Ishikawa (cell line): Measurements from ENCODE around the gene ALAS1.

Experiments
- CEBPB ChIP-seq: IDR thresholded peaks from 2 replicates; pipeline ENCODE4 v1.6.1; 2012
- CREB1 ChIP-seq: IDR thresholded peaks from 2 replicates; pipeline ENCODE4 v1.6.1; 2012; ENCODE audit warnings: low read depth
- EGR1 ChIP-seq: IDR thresholded peaks from 2 replicates; pipeline ENCODE4 v1.6.1; 2012
- EP300 ChIP-seq: IDR thresholded peaks from 2 replicates; pipeline ENCODE4 v1.6.1; 2012; ENCODE audit warnings: borderline replicate concordance
- FOXM1 ChIP-seq: IDR thresholded peaks from 2 replicates; pipeline ENCODE4 v1.6.1; 2012; ENCODE audit warnings: low read depth, borderline replicate concordance
- MAX ChIP-seq: IDR thresholded peaks from 2 replicates; pipeline ENCODE4 v1.6.1; 2012
- NFIC ChIP-seq: IDR thresholded peaks from 2 replicates; pipeline ENCODE4 v1.6.1; 2012
- RAD21 ChIP-seq: IDR thresholded peaks from 2 replicates; pipeline ENCODE4 v1.6.1; 2012; ENCODE audit warnings: low read depth
- REST ChIP-seq: IDR thresholded peaks from 2 replicates; pipeline ENCODE4 v1.6.1; 2012; ENCODE audit warnings: low read depth, mild to moderate bottlenecking
- TAF1 ChIP-seq: IDR thresholded peaks from 2 replicates; pipeline ENCODE4 v1.6.1; 2012; ENCODE audit warnings: low read depth, mild to moderate bottlenecking
- TCF12 ChIP-seq: IDR thresholded peaks from 2 replicates; pipeline ENCODE4 v1.6.1; 2012; ENCODE audit warnings: low read depth
- TEAD4 ChIP-seq: IDR thresholded peaks from 2 replicates; pipeline ENCODE4 v1.6.1; 2012
- USF1 ChIP-seq: IDR thresholded peaks from 2 replicates; pipeline ENCODE4 v1.6.1; 2012
- YY1 ChIP-seq: IDR thresholded peaks from 2 replicates; pipeline ENCODE4 v1.6.1; 2012; ENCODE audit warnings: low read depth
- ZBTB7A ChIP-seq: IDR thresholded peaks from 2 replicates; pipeline ENCODE4 v1.6.1; 2012; ENCODE audit warnings: low read depth

The ALAS1 gene

GRCh38 chr3:52197499-52197841 is 490 bp upstream of the ALAS1 start:
- TF ChIP-seq EGR1 (0 out of 2 replicates have a peak, but pooled peaks have one; percentile 27), MAX (no peak), EP300 (no peak)

GRCh38 chr3:52198643-52199608 is 966 bp downstream of the ALAS1 start:
- no peak for TF ChIP-seq NFIC
- no peak for TF ChIP-seq TEAD4
- no peak for TF ChIP-seq YY1
- no peak for TF ChIP-seq REST
- no peak for TF ChIP-seq CREB1
- TF ChIP-seq TCF12: no peak
- no peak for TF ChIP-seq RAD21
- TF ChIP-seq USF1: no peak
- TF ChIP-seq EGR1: no peak
- TF ChIP-seq CEBPB: no peak
- no peak for TF ChIP-seq FOXM1
- TF ChIP-seq TAF1: no peak
- no peak for TF ChIP-seq EP300
- TF ChIP-seq ZBTB7A: no peak
- no peak for TF ChIP-seq MAX

GRCh38 chr3:52200981-52201679 is 3.2 kb downstream of the ALAS1 start:
- TF ChIP-seq TCF12: no peak
- no peak for TF ChIP-seq FOXM1
- no peak for TF ChIP-seq MAX
- no peak for TF ChIP-seq TAF1
- TF ChIP-seq RAD21: no peak
- no peak for TF ChIP-seq YY1
- no peak for TF ChIP-seq EP300
- no peak for TF ChIP-seq ZBTB7A
- no peak for TF ChIP-seq TEAD4
- no peak for TF ChIP-seq CEBPB
- TF ChIP-seq EGR1: no peak
- no peak for TF ChIP-seq REST
- TF ChIP-seq USF1: no peak
- TF ChIP-seq NFIC: no peak
- TF ChIP-seq CREB1: no peak

- TF ChIP-seq EGR1: no peak
- no peak for TF ChIP-seq RAD21
- 0 out of 2 replicates have a peak, but pooled peaks have one; percentile 22 for TF ChIP-seq CEBPB
- TF ChIP-seq MAX: no peak
- TF ChIP-seq TEAD4: no peak
- no peak for TF ChIP-seq YY1
- TF ChIP-seq NFIC: no peak
- TF ChIP-seq USF1: no peak
These were observed 4.6 kb downstream of the ALAS1 start for GRCh38 chr3:52202384-52203077.
